Measurements from ENCODE around the gene LRRN3.

Gene LRRN3

GRCh38 chr7:111090846-111091245, at the start of gene LRRN3:
LRRN3 (plus strand) TSS chr7:111091127; CDS start chr7:111122773, 31,646 bp downstream.
- Histone ChIP-seq H3K4me1 (ENCODE audit: control insufficient read depth, insufficient read depth, low read length) (no peaks in the 10 kb centered on the region), H3K9ac (ENCODE audit: low read length in 2 of 2) (peak within 1 kb of the TSS in 1 of 2 donors; percentile 46), H3K4me3 (ENCODE audit: low read length in 2 of 2) (peak within 1 kb of the TSS; percentile 67 to 76), H3K27ac (ENCODE audit: low read length) (no peak within 1 kb of the TSS), H3K27me3 (ENCODE audit: control insufficient read depth in 1 of 2, insufficient read depth in 2 of 2, low read length in 2 of 2) (no peaks in the 10 kb centered on the region), H3K9me3 (ENCODE audit: control insufficient read depth in 2 of 2, low read length in 2 of 2) (no peaks in the 10 kb centered on the region), H3K36me3 (ENCODE audit: control insufficient read depth in 2 of 2, insufficient read depth in 2 of 2, low read length in 2 of 2) (no peaks in the 10 kb centered on the region)

- Histone ChIP-seq H3K36me3 (ENCODE audit: control insufficient read depth in 2 of 2, insufficient read depth in 2 of 2, low read length in 2 of 2) (no peaks in the 10 kb centered on the region), H3K4me3 (ENCODE audit: low read length in 2 of 2) (no peak overlapping the region), H3K4me1 (ENCODE audit: control insufficient read depth, insufficient read depth, low read length) (no peaks in the 10 kb centered on the region), H3K27ac (ENCODE audit: low read length) (no peak overlapping the region), H3K9me3 (ENCODE audit: control insufficient read depth in 2 of 2, low read length in 2 of 2) (no peaks in the 10 kb centered on the region), H3K9ac (ENCODE audit: low read length in 2 of 2) (no peak overlapping the region), H3K27me3 (ENCODE audit: control insufficient read depth in 1 of 2, insufficient read depth in 2 of 2, low read length in 2 of 2) (no peaks in the 10 kb centered on the region)
These were observed 49.4 kb upstream of the LRRN3 start for GRCh38 chr7:111041577-111041976.

- no peak overlapping the region for H3K27ac ChIP-seq (ENCODE audit: low read length)
- H3K9ac ChIP-seq (ENCODE audit: low read length in 2 of 2), result no peak overlapping the region
These were observed 48.1 kb upstream of the LRRN3 start for GRCh38 chr7:111042842-111043241.

GRCh38 chr7:111043561-111043960, 47.4 kb upstream of the LRRN3 start:
- Histone ChIP-seq H3K9ac (ENCODE audit: low read length in 2 of 2) (no peak overlapping the region), H3K4me1 (ENCODE audit: control insufficient read depth, insufficient read depth, low read length) (no peaks in the 10 kb centered on the region), H3K9me3 (ENCODE audit: control insufficient read depth in 2 of 2, low read length in 2 of 2) (no peaks in the 10 kb centered on the region), H3K27me3 (ENCODE audit: control insufficient read depth in 1 of 2, insufficient read depth in 2 of 2, low read length in 2 of 2) (no peaks in the 10 kb centered on the region), H3K36me3 (ENCODE audit: control insufficient read depth in 2 of 2, insufficient read depth in 2 of 2, low read length in 2 of 2) (no peaks in the 10 kb centered on the region), H3K27ac (ENCODE audit: low read length) (no peak overlapping the region), H3K4me3 (ENCODE audit: low read length in 2 of 2) (no peak overlapping the region)

More at GRCh38 chr7:111042842-111043241, 48.1 kb upstream of the LRRN3 start:
- H3K4me3 ChIP-seq (ENCODE audit: low read length in 2 of 2), result no peak overlapping the region
- H3K4me1 ChIP-seq (ENCODE audit: control insufficient read depth, insufficient read depth, low read length), result no peaks in the 10 kb centered on the region
- H3K36me3 ChIP-seq (ENCODE audit: control insufficient read depth in 2 of 2, insufficient read depth in 2 of 2, low read length in 2 of 2), result no peaks in the 10 kb centered on the region
- no peaks in the 10 kb centered on the region for H3K27me3 ChIP-seq (ENCODE audit: control insufficient read depth in 1 of 2, insufficient read depth in 2 of 2, low read length in 2 of 2)
- H3K9me3 ChIP-seq (ENCODE audit: control insufficient read depth in 2 of 2, low read length in 2 of 2), result no peaks in the 10 kb centered on the region

- H3K9me3 ChIP-seq (ENCODE audit: control insufficient read depth in 2 of 2, low read length in 2 of 2), result no peaks in the 10 kb centered on the region
- no peaks in the 10 kb centered on the region for H3K4me1 ChIP-seq (ENCODE audit: control insufficient read depth, insufficient read depth, low read length)
- H3K27me3 ChIP-seq (ENCODE audit: control insufficient read depth in 1 of 2, insufficient read depth in 2 of 2, low read length in 2 of 2), result no peaks in the 10 kb centered on the region
- no peak overlapping the region for H3K4me3 ChIP-seq (ENCODE audit: low read length in 2 of 2)
- H3K36me3 ChIP-seq (ENCODE audit: control insufficient read depth in 2 of 2, insufficient read depth in 2 of 2, low read length in 2 of 2), result no peaks in the 10 kb centered on the region
- H3K9ac ChIP-seq (ENCODE audit: low read length in 2 of 2), result no peak overlapping the region
- H3K27ac ChIP-seq (ENCODE audit: low read length), result no peak overlapping the region
These were observed 45.5 kb upstream of the LRRN3 start for GRCh38 chr7:111045449-111045848.

GRCh38 chr7:111047595-111047994, 43.3 kb upstream of the LRRN3 start:
- no peak overlapping the region for H3K27ac ChIP-seq (ENCODE audit: low read length)
- H3K9me3 ChIP-seq (ENCODE audit: control insufficient read depth in 2 of 2, low read length in 2 of 2), result no peaks in the 10 kb centered on the region
- H3K27me3 ChIP-seq (ENCODE audit: control insufficient read depth in 1 of 2, insufficient read depth in 2 of 2, low read length in 2 of 2), result no peaks in the 10 kb centered on the region
- H3K36me3 ChIP-seq (ENCODE audit: control insufficient read depth in 2 of 2, insufficient read depth in 2 of 2, low read length in 2 of 2), result no peaks in the 10 kb centered on the region
- no peaks in the 10 kb centered on the region for H3K4me1 ChIP-seq (ENCODE audit: control insufficient read depth, insufficient read depth, low read length)
- H3K4me3 ChIP-seq (ENCODE audit: low read length in 2 of 2), result no peak overlapping the region
- no peak overlapping the region for H3K9ac ChIP-seq (ENCODE audit: low read length in 2 of 2)

GRCh38 chr7:111049971-111050680, 40.8 kb upstream of the LRRN3 start:
- no peak overlapping the region for H3K4me3 ChIP-seq (ENCODE audit: low read length in 2 of 2)
- H3K27ac ChIP-seq (ENCODE audit: low read length), result no peak overlapping the region
- no peak overlapping the region for H3K9ac ChIP-seq (ENCODE audit: low read length in 2 of 2)
- H3K36me3 ChIP-seq (ENCODE audit: control insufficient read depth in 2 of 2, insufficient read depth in 2 of 2, low read length in 2 of 2), result no peaks in the 10 kb centered on the region
- no peaks in the 10 kb centered on the region for H3K4me1 ChIP-seq (ENCODE audit: control insufficient read depth, insufficient read depth, low read length)
- H3K9me3 ChIP-seq (ENCODE audit: control insufficient read depth in 2 of 2, low read length in 2 of 2), result no peaks in the 10 kb centered on the region
- no peaks in the 10 kb centered on the region for H3K27me3 ChIP-seq (ENCODE audit: control insufficient read depth in 1 of 2, insufficient read depth in 2 of 2, low read length in 2 of 2)

GRCh38 chr7:111050875-111051416, 40.0 kb upstream of the LRRN3 start:
- Histone ChIP-seq H3K9me3 (ENCODE audit: control insufficient read depth in 2 of 2, low read length in 2 of 2) (no peaks in the 10 kb centered on the region), H3K27ac (ENCODE audit: low read length) (no peak overlapping the region), H3K4me1 (ENCODE audit: control insufficient read depth, insufficient read depth, low read length) (no peaks in the 10 kb centered on the region), H3K36me3 (ENCODE audit: control insufficient read depth in 2 of 2, insufficient read depth in 2 of 2, low read length in 2 of 2) (no peaks in the 10 kb centered on the region), H3K9ac (ENCODE audit: low read length in 2 of 2) (no peak overlapping the region), H3K27me3 (ENCODE audit: control insufficient read depth in 1 of 2, insufficient read depth in 2 of 2, low read length in 2 of 2) (no peaks in the 10 kb centered on the region), H3K4me3 (ENCODE audit: low read length in 2 of 2) (no peak overlapping the region)

GRCh38 chr7:111051832-111052231, 39.1 kb upstream of the LRRN3 start:
- no peak overlapping the region for H3K9ac ChIP-seq (ENCODE audit: low read length in 2 of 2)
- H3K27me3 ChIP-seq (ENCODE audit: control insufficient read depth in 1 of 2, insufficient read depth in 2 of 2, low read length in 2 of 2), result no peaks in the 10 kb centered on the region
- no peaks in the 10 kb centered on the region for H3K4me1 ChIP-seq (ENCODE audit: control insufficient read depth, insufficient read depth, low read length)
- no peak overlapping the region for H3K27ac ChIP-seq (ENCODE audit: low read length)
- H3K9me3 ChIP-seq (ENCODE audit: control insufficient read depth in 2 of 2, low read length in 2 of 2), result no peaks in the 10 kb centered on the region
- no peak overlapping the region for H3K4me3 ChIP-seq (ENCODE audit: low read length in 2 of 2)
- H3K36me3 ChIP-seq (ENCODE audit: control insufficient read depth in 2 of 2, insufficient read depth in 2 of 2, low read length in 2 of 2), result no peaks in the 10 kb centered on the region

GRCh38 chr7:111053035-111053434, 37.9 kb upstream of the LRRN3 start:
- Histone ChIP-seq H3K9ac (ENCODE audit: low read length in 2 of 2) (no peak overlapping the region), H3K27ac (ENCODE audit: low read length) (no peak overlapping the region), H3K9me3 (ENCODE audit: control insufficient read depth in 2 of 2, low read length in 2 of 2) (no peaks in the 10 kb centered on the region), H3K4me3 (ENCODE audit: low read length in 2 of 2) (no peak overlapping the region), H3K4me1 (ENCODE audit: control insufficient read depth, insufficient read depth, low read length) (no peaks in the 10 kb centered on the region), H3K36me3 (ENCODE audit: control insufficient read depth in 2 of 2, insufficient read depth in 2 of 2, low read length in 2 of 2) (no peaks in the 10 kb centered on the region), H3K27me3 (ENCODE audit: control insufficient read depth in 1 of 2, insufficient read depth in 2 of 2, low read length in 2 of 2) (no peaks in the 10 kb centered on the region)

- H3K27me3 ChIP-seq (ENCODE audit: control insufficient read depth in 1 of 2, insufficient read depth in 2 of 2, low read length in 2 of 2), result no peaks in the 10 kb centered on the region
- H3K27ac ChIP-seq (ENCODE audit: low read length), result no peak overlapping the region
- H3K4me3 ChIP-seq (ENCODE audit: low read length in 2 of 2), result no peak overlapping the region
These were observed 34.6 kb upstream of the LRRN3 start for GRCh38 chr7:111056371-111056770.

More at GRCh38 chr7:111056371-111056770, 34.6 kb upstream of the LRRN3 start:
- Histone ChIP-seq H3K9ac (ENCODE audit: low read length in 2 of 2) (no peak overlapping the region), H3K9me3 (ENCODE audit: control insufficient read depth in 2 of 2, low read length in 2 of 2) (no peaks in the 10 kb centered on the region), H3K4me1 (ENCODE audit: control insufficient read depth, insufficient read depth, low read length) (no peaks in the 10 kb centered on the region), H3K36me3 (ENCODE audit: control insufficient read depth in 2 of 2, insufficient read depth in 2 of 2, low read length in 2 of 2) (no peaks in the 10 kb centered on the region)

Measured in stomach smooth muscle (tissue), 2 donors.